SIG-M5 treated with dmso at 0.1 percent for 504 hours (cell line): ENCODE measurements around the gene PYCARD.
A peak's percentile ranks its signal among the peaks of the same experiment; 100 is the strongest.
"Not testable (repeated sequence)": the region's sequence is repeated elsewhere in the genome, so short reads cannot be mapped to it uniquely, and the experiment has no call there.

Experiments
- DNase-seq: peaks from one replicate; lab custom pipeline; 2025; ENCODE audit not compliant: unreplicated experiment; lab: John Stamatoyannopoulos, UW

PYCARD gene

GRCh38 chr16:31202414-31203375 is at the start of gene PYCARD:
Gene PYCARD, minus strand, starts transcription at chr16:31202760. Its CDS starts 70 bp downstream, at chr16:31202690.
- DNase-seq: peak; percentile 66

- DNase-seq: no peak
Observed at GRCh38 chr16:31251435-31251834, 48.9 kb upstream of the PYCARD start.

- DNase-seq: no peak
Observed at GRCh38 chr16:31250782-31251384, 48.3 kb upstream of the PYCARD start.

- no peak for DNase-seq
Observed at GRCh38 chr16:31248344-31248743, 45.8 kb upstream of the PYCARD start.

GRCh38 chr16:31246296-31246695 is 43.7 kb upstream of the PYCARD start:
- DNase-seq: no peak

- DNase-seq: not testable (repeated sequence)
Observed at GRCh38 chr16:31245598-31245997, 43.0 kb upstream of the PYCARD start.

GRCh38 chr16:31243734-31244670 is 41.4 kb upstream of the PYCARD start:
- peak; percentile 95 for DNase-seq

GRCh38 chr16:31242206-31242605 is 39.6 kb upstream of the PYCARD start:
- no peak for DNase-seq

- no peak for DNase-seq
Observed at GRCh38 chr16:31238041-31238440, 35.5 kb upstream of the PYCARD start.

GRCh38 chr16:31229501-31229900 is 26.9 kb upstream of the PYCARD start:
- DNase-seq: no peak

GRCh38 chr16:31228206-31228605 is 25.6 kb upstream of the PYCARD start:
- no peak for DNase-seq

GRCh38 chr16:31225193-31225592 is 22.6 kb upstream of the PYCARD start:
- no peak for DNase-seq

- no peak for DNase-seq
Observed at GRCh38 chr16:31224092-31224955, 21.8 kb upstream of the PYCARD start.

- no peak for DNase-seq
Observed at GRCh38 chr16:31223044-31223443, 20.5 kb upstream of the PYCARD start.

GRCh38 chr16:31221357-31222160 is 19.0 kb upstream of the PYCARD start:
- DNase-seq: no peak

GRCh38 chr16:31219154-31219741 is 16.7 kb upstream of the PYCARD start:
- no peak for DNase-seq

- no peak for DNase-seq
Observed at GRCh38 chr16:31217136-31217530, 14.6 kb upstream of the PYCARD start.

GRCh38 chr16:31216422-31217135 is 14.0 kb upstream of the PYCARD start, which contains the start of gene PYDC1:
Gene PYDC1, minus strand, starts transcription at chr16:31217135. Its CDS starts 107 bp downstream, at chr16:31217028.
- DNase-seq: no peak
